Thyroid gland (tissue), 4 donors: ENCODE results near the gene GRIA1.

Source experiments
- POLR2A ChIP-seq, 2 donors: fragments of 450-650 bp; IDR thresholded peaks; one replicate each; pipeline ENCODE4 v1.6.1; 2017; ENCODE audit warnings: antibody characterized with exemption in 2 of 2, mild to moderate bottlenecking in 2 of 2, moderate library complexity in 1 of 2
- TF ChIP-seq, protein P1 (sequence below), 6 experiments: fragments of 200-600 bp in 3 of 6; fragments of 450-650 bp in 3 of 6; sonication (generic) in 3 of 6; IDR thresholded peaks; one replicate each; pipeline ENCODE4 v1.5.1; 2016 to 2019; ENCODE audit warnings: antibody characterized with exemption in 6 of 6, mild to moderate bottlenecking in 2 of 6, inconsistent platforms in 1 of 6, moderate library complexity in 1 of 6

DNA sequence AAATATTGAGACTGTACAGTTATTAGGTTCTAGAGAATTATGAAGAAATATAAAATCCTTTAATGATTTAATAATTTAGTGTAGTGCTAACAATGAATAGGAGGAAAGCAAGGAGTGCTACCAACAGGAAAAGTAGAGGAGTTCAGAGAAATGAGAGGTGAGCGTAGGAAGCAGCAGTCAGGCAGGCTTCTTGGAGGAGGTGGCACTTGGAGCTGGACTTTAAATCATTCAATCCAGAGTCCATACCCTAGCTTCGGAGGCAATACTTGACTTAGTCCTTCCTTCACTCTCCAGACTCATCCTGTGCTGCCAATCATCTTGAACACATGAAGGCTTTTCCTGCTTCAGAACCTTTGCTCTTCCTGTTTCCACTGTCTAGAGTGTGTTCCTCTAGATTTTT, 254.3 kb downstream of the GRIA1 start:
- TF ChIP-seq, protein P1, sequence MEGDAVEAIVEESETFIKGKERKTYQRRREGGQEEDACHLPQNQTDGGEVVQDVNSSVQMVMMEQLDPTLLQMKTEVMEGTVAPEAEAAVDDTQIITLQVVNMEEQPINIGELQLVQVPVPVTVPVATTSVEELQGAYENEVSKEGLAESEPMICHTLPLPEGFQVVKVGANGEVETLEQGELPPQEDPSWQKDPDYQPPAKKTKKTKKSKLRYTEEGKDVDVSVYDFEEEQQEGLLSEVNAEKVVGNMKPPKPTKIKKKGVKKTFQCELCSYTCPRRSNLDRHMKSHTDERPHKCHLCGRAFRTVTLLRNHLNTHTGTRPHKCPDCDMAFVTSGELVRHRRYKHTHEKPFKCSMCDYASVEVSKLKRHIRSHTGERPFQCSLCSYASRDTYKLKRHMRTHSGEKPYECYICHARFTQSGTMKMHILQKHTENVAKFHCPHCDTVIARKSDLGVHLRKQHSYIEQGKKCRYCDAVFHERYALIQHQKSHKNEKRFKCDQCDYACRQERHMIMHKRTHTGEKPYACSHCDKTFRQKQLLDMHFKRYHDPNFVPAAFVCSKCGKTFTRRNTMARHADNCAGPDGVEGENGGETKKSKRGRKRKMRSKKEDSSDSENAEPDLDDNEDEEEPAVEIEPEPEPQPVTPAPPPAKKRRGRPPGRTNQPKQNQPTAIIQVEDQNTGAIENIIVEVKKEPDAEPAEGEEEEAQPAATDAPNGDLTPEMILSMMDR (IDR thresholded peaks at IDR 0.05) = no peak
- no peak for TF ChIP-seq POLR2A (IDR thresholded peaks at IDR 0.05)
